ENCODE measurements around the gene RRM1.
A peak's percentile ranks its signal among the peaks of the same experiment; 100 is the strongest.
"Not testable (repeated sequence)": the region's sequence is repeated elsewhere in the genome, so short reads cannot be mapped to it uniquely, and the experiment has no call there.

RRM1 gene

GRCh38 chr11:4146070-4146771 is 51.6 kb downstream of the RRM1 start:
- no peak for DNase-seq

GRCh38 chr11:4146772-4147098 is 52.1 kb downstream of the RRM1 start:
- no peak for DNase-seq

- DNase-seq = no peak
These were observed 59.9 kb downstream of the RRM1 start for GRCh38 chr11:4154503-4154902.

GRCh38 chr11:4156571-4156970 is 62.0 kb downstream of the RRM1 start:
- no peak for DNase-seq

- DNase-seq = not testable (repeated sequence)
These were observed 64.2 kb downstream of the RRM1 start for GRCh38 chr11:4158818-4159217.

- no peak for DNase-seq
These were observed 66.7 kb downstream of the RRM1 start for GRCh38 chr11:4161305-4161704.

GRCh38 chr11:4164884-4165590 is 70.4 kb downstream of the RRM1 start:
- no peak for DNase-seq

- no peak for DNase-seq
These were observed 72.7 kb downstream of the RRM1 start for GRCh38 chr11:4167292-4167691.

GRCh38 chr11:4167758-4168157 is 73.2 kb downstream of the RRM1 start:
- no peak for DNase-seq

- not testable (repeated sequence) for DNase-seq
These were observed 81.2 kb downstream of the RRM1 start for GRCh38 chr11:4175620-4176350.

- DNase-seq = no peak
These were observed 84.4 kb downstream of the RRM1 start for GRCh38 chr11:4178813-4179662.

GRCh38 chr11:4180441-4181183 is 86.0 kb downstream of the RRM1 start:
- DNase-seq = no peak

- DNase-seq = peak; percentile 38
These were observed 87.5 kb downstream of the RRM1 start for GRCh38 chr11:4181782-4182721.

GRCh38 chr11:4183410-4184057 is 88.9 kb downstream of the RRM1 start:
- no peak for DNase-seq

GRCh38 chr11:4184163-4184916 is 89.7 kb downstream of the RRM1 start:
- no peak for DNase-seq

GRCh38 chr11:4185561-4185960 is 91.0 kb downstream of the RRM1 start:
- no peak for DNase-seq

- DNase-seq = no peak
These were observed 92.0 kb downstream of the RRM1 start for GRCh38 chr11:4186464-4187054.

- peak; percentile 73 for DNase-seq
These were observed 92.7 kb downstream of the RRM1 start for GRCh38 chr11:4187055-4187988.

All from NCI-H774 (cell line).